Inflammatory macrophage (primary cell): ENCODE measurements around the gene UQCR11.

ENCODE experiments used
- DNase-seq, 2 donors: peaks; one replicate each; pipeline ENCODE4 v3.0.0-alpha.2; 2020 to 2022

UQCR11 gene

GRCh38 chr19:1587872-1588271, 17.4 kb downstream of the UQCR11 start:
- no peak for DNase-seq

DNA sequence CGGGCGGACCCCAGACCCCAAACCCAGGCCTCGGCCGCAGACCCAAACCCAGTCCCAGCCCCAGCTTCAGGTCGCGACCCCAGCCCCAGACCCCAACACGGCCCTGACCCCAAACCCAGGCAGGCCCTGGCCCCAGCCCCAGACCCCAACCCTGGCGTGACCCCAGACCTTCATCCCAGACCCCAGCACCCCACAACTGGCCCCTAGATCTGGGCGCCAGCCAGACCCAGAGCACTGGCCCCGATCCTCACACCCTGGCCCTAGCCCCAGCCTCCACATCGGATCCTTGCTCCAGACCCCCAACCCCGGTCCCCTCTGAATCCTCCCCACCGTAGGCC, 20.1 kb downstream of the UQCR11 start:
- no peak for DNase-seq

DNA sequence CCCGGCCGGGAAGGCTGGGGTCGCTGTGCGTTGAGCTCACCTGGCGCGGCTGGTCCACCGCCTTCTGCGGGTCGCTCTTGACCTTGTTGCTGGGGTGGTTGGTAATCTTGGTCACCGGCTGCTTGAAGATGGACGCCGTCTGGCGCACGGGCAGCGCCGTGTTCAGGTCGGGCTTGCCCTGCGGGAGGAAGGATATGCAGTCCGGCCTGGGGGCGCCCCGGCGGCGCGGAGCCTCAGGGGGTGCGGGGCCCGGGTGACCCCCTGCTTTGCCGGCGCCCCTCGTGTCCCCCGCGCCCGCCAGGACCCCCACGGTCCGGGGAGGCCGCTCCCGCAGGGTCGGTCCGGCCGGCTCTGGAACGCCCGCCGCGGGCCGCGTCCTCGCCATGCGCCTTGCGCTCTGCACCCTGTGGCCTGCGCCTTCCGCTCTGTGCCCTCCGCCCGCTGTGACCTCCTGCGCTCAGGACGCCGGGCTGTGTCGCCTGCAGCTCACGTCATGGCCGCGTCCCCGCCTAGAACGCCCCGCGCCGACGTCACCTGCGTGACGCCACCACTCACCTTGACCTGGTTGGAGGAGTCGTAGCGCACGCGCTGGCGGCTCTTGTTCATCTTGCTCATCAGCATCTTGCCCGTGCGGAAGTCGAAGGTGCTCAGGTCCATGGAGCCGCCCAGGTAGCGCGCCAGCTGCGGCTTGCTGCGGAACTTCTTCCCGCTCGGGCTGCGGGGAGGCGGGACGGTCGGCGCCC, 20.6 kb downstream of the UQCR11 start:
- no peak for DNase-seq

DNA sequence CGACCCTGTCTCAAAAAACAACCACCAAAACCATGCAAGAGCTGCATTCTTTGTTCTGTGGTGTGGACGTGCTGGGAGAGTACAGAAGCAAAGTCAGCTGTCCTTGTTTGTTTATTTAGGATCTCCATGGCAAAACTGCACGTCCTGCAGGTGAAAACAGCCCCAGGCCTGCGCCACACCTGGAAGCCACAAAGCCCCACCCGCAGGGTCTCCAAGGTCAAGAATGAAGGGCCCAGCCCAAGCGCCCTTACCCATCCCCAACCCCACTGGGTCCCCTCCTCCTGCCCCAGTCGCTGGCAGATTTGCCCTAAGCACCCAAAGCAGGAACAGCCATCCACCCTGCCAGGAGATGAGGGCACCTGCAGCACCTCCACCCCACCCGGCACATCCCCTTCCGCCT, 23.1 kb downstream of the UQCR11 start:
- DNase-seq, result no peak

DNA sequence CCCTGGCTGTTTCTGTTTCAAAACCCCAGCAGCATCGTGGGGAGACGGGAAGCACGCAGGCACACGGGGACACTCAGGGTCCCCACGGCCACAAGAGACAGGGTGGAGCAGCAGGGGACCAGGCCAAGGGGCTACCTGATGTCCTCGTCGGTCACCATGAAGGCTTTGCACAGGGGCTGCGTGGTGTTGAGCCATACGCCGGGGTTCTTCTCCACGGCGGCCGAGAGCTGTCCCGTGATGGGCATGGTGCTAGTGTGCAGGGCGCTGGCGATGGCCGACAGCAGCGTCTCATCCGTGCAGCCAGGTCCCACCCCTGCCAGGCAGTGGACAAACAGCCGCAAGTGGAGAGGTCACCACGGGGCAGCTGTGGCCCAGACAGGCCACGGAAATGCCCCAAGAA, 24.3 kb downstream of the UQCR11 start:
- DNase-seq, result no peak

DNA sequence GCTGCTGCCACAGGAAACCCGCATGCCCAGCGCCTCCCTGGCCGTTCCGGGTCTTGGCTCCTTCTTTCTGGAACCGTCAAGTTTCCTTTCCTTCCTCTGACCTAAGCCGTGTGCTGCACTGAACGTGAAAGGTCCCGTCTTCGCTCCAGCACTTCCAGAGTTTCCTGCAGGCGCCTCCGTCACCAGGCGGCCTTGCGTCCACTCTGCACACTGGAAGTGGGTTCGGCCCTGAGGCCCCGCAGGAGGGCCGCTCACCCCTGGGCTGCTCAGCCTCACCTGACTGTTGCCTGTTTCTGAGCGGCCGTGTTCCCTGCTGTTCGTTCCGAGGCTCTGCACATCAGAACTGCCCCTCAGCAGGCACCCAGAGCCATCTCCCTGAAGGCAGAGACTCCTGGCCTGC, 24.9 kb downstream of the UQCR11 start:
- DNase-seq, result no peak

DNA sequence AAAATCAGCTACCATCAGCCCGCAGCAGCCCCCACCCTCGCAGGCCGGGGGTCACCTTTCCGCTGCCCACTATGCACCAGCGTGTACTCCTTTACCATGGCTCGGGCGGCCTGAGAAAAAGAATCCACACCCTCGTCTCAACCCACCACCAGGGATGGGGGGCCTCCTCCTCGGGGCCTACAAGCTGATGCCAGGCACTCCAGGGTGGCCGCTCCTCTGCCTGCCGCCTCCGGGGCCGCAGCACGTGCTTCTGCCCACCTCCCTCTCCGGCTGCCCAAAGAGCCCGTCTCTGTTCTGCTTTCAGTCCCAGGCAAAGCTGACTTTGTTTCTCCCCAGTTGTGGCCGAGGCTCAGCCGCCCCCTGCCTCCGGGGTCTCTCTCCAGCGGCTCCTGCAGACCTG, 26.0 kb downstream of the UQCR11 start:
- DNase-seq, result no peak

GRCh38 chr19:1577929-1578618, 27.2 kb downstream of the UQCR11 start:
- no peak for DNase-seq

GRCh38 chr19:1577090-1577928, 28.0 kb downstream of the UQCR11 start:
- no peak for DNase-seq

DNA sequence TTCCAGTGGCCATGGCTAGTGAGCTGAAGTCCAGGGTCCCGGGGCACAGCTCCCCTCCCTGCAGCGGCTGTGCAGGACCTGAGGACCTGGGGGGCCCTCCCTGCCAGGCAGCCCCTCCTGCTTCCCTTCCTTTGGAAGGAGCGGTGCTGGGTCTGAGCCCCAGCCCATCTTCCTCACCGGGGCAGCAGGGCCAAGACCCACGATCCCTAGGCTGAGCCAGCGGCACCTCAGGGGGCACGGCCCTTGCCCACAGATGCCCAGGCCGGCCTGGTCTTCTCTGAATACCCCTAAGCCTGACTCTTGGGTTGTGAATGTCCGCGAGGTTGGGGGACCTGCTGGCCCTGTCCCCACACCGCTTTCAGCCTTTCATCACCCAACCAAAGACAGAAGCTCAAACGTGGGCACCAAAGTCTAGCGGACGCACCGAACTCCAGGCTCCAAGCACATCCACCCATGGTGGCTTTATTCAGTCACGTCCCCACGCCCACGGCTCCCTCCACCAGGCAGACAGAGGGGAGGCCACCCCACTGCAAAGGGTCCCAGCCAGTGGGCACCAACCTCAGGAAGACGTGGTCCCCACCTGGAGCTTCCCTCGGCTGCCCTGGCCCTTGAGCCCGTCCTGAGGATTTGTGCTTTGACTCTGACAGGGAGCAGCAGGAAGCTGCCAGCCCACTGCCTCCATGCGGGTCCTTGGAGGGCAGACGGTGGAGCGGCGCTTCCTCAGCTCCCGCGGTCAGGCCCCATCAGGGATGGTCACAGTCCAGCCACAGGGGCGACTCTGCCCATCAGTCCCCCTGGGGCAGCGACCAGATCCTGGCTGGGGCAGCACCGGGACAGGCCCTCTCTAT, 28.8 kb downstream of the UQCR11 start:
- DNase-seq, result no peak

DNA sequence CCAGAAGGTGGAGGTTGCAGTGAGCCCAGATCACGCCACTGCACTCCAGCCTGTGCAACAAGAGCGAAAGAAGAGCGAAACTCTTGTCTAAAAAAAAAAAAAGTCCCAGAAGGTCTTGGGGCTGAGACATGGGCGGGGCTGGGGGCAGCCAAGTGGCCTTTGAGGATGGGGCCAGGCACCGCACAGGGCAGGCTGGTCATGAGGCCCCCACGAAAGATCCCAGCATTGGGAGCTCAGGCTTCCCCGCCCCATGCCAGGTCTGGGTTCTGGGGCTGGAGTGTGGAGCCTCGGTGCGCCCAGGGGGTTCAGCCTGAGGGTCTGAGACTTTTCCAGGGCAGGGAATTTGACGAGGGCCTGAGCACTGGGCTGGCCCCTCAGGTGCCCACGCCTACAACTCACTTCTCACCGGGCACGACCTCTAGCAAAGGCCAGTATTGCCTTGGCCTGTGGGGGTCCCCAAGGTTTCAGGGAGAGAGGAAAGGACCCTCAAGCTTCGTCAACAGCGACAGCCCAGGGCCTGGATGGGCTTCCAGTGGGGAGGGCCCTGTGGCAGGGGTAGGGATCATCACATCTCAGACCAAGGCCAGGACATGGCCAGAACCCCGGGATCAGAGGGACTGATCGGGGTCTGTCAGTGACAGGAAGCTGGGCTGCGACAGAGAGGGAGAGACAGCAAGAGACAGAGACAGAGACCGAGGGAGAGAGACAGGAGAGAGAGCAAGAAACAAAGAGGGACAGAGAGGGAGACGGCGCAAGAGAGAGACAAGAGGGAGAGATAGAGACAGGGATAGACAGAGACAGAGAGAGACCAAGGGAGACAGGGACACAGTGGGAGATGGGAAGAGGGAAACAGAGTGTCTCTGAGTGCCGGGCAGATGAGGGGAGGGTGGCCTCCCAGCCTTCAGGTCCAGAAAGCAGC, 29.7 kb downstream of the UQCR11 start:
- no peak for DNase-seq

DNA sequence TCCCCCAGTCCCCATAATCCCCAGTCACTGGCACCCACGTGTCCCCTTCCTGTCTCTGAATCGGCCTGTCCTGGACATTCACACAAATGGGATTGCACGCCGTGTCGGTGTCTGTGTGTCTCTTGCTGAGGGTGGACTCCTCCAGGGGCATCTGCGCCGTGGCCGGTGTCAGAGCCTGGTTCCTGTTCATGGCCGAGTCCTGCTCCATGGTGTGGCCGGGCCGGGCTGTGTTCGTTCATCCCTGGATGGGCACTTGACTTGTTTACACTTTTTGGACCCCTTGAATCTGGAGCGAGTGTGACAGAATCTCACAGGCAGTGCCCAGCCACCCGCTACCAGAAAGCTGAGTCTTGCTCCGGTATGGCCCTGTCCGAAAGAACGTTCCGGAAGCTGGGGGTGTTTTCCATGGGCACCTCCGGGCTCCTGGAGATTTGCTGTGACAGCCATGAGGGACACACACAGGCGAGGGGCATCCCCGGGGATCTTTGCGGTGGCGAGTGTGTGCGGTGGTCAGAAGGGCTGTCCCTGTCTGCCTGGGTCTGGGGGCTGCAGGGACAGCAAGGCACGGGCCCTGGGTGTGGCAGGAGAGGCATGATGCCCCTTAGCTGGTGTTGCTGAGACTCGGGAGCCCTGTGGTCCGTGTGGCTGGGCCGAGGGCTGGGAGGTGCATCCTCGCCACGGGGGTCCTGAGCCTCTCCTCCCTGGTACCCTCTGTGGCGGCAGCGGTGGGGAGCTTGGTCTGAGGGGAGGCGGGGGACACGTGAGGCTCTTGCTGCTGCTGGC, 30.7 kb downstream of the UQCR11 start:
- no peak for DNase-seq

GRCh38 chr19:1572795-1573194, 32.5 kb downstream of the UQCR11 start:
- no peak for DNase-seq

GRCh38 chr19:1571358-1571757, 33.9 kb downstream of the UQCR11 start:
- no peak for DNase-seq

DNA sequence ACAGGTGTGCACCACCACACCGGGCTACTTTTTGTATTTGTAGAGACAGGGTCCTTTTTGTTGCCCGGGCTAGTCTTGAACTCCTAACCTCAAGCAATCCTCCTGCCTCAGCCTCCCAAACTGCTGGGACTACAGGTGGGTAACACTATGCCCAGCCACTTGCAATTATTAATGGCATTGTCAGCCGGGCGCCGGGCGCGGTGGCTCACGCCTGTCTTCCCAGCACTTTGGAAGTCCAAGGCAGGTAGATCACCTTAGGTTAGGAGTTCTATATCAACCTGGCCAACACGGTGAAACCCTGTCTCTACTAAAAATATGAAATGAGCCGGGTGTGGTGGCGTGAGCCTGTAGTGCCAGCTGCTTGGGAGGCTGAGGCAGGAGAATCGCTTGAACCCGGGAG, 34.4 kb downstream of the UQCR11 start:
- no peak for DNase-seq

GRCh38 chr19:1569997-1570396, 35.3 kb downstream of the UQCR11 start:
- no peak for DNase-seq

DNA sequence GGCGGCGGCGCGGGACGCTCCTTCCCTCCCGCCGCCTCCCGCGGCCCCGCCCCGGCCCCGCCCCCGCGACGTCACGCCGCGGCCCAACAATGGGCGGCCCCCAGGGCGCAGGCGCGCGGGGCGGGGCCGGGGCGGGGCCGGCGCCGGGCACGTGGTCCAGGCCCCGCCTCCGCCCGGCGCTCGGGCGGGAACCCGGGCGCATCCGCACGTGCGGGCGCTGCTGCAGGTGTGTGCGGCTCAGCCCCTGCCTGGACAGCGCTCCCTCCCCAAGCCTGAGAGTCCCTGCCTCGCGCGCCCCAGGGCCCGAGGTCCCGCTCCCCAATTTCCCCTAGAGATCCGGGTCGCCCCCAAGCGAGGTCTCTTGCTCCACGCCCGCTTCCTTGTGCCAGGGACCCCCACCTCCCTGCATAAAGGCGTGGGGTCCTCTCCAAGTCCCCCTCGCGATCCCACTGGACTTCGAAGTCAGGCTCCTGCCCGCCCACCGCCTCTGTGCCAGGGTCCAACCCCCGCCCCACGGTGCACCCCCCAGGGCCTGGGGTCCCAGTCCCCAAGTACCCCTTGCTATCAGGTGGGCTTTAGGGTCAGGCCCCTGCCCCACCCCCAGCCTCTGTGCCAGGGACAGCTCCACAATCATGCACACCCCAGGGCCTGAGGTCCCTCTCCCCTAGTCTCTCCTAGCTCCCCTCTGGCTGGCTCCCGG, 36.8 kb downstream of the UQCR11 start, which contains the start of gene MEX3D:
MEX3D (minus strand) TSS at position 6 of the 700 bp plus-strand sequence. CDS start 267 bp downstream, outside the sequence.
- DNase-seq, result peak; percentile 68 to 88

DNA sequence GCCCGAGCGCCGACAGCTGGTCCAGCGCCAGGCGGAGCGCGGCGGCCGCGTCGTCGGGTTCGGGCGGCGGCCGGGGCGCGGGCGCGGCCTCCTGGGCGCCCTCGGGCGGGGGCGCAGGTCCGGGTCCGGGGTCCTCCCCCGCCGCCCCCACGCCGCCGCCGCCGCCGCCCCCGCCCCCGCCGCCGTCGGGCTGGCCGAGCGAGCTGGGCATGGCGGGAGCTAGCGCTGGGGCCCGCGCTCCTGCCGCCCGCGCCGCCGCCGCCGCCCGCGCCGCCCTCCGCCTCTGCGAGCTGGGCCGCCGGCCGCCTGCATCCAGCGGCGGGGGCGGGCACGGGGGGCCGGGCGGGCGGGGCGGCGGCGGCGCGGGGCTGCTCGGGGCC, 37.4 kb downstream of the UQCR11 start:
- no peak for DNase-seq

- peak in 1 of 2 donors; percentile 27 for DNase-seq
Observed at GRCh38 chr19:1567116-1567847, 38.0 kb downstream of the UQCR11 start.
